ENCODE data around the gene CSF3. TPM values are rescaled to one million over a fixed set of nuclear protein-coding genes. Genes with fewer than 3 reads are reported as not detected.

CSF3 gene, protein sequence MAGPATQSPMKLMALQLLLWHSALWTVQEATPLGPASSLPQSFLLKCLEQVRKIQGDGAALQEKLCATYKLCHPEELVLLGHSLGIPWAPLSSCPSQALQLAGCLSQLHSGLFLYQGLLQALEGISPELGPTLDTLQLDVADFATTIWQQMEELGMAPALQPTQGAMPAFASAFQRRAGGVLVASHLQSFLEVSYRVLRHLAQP
- total RNA-seq (2021) = not detected in 2 replicates
- Bru-seq, nascent RNA = not detected
- BruChase-seq, experiment 1, labeled RNA remaining after a 2-hour chase = not detected
- not detected for BruChase-seq, experiment 2, labeled RNA remaining after a 6-hour chase
- long read RNA-seq = 0 reads

DNA sequence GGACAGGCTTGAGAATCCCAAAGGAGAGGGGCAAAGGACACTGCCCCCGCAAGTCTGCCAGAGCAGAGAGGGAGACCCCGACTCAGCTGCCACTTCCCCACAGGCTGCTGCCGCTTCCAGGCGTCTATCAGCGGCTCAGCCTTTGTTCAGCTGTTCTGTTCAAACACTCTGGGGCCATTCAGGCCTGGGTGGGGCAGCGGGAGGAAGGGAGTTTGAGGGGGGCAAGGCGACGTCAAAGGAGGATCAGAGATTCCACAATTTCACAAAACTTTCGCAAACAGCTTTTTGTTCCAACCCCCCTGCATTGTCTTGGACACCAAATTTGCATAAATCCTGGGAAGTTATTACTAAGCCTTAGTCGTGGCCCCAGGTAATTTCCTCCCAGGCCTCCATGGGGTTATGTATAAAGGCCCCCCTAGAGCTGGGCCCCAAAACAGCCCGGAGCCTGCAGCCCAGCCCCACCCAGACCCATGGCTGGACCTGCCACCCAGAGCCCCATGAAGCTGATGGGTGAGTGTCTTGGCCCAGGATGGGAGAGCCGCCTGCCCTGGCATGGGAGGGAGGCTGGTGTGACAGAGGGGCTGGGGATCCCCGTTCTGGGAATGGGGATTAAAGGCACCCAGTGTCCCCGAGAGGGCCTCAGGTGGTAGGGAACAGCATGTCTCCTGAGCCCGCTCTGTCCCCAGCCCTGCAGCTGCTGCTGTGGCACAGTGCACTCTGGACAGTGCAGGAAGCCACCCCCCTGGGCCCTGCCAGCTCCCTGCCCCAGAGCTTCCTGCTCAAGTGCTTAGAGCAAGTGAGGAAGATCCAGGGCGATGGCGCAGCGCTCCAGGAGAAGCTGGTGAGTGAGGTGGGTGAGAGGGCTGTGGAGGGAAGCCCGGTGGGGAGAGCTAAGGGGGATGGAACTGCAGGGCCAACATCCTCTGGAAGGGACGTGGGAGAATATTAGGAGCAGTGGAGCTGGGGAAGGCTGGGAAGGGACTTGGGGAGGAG, at the start of gene CSF3:
CSF3 (plus strand) TSS at position 436 of the 993 bp plus-strand sequence; CDS start at position 471, 35 bp downstream.
- Histone ChIP-seq H3K4me2 (no peak within 1 kb of the TSS), H3K9me2 (ENCODE audit: insufficient read depth) (no peaks in the 10 kb centered on the region), H3F3A (ENCODE audit: insufficient read depth, low read depth) (peaks cover 3% of the 10 kb centered on the region; the same call in 1 of the 2 replicates), H3K27me3 (ENCODE audit: insufficient read depth, low read depth) (no peaks in the 10 kb centered on the region), H4K20me1 (ENCODE audit: insufficient read depth) (no peaks in the 10 kb centered on the region), H3K36me3 (ENCODE audit: low read depth) (peaks cover 4% of the 10 kb centered on the region; the same call in 1 of the 2 replicates), H3K27ac (no peak within 1 kb of the TSS), H3K4me1 (replicated peaks; ENCODE audit: insufficient read depth) (peaks cover 12% of the 10 kb centered on the region), H3K79me2 (ENCODE audit: low read depth) (no peaks in the 10 kb centered on the region), H2AFZ (no peak within 1 kb of the TSS), H3K9me3 (ENCODE audit: insufficient read depth, low read depth) (no peaks in the 10 kb centered on the region), H3K4me3 (no peak within 1 kb of the TSS)
- no peak for DNase-seq
- ChIA-PET CTCF (interaction anchor here (0.5 to 1.7 kb wide), 3 partner anchors 11 to 92 kb away, joined by 3 to 6 read pairs (median 5); no protein-coding TSS in a partner anchor), POLR2A (ENCODE audit: unreplicated experiment) (interaction anchor here (0.9 kb wide), 1 partner anchor 85 kb away, joined by 5 read pairs; the partner anchor contains the start of gene NR1D1)
- BruUV-seq (replicated peaks) = no TSS peak
- TF ChIP-seq, protein P1, sequence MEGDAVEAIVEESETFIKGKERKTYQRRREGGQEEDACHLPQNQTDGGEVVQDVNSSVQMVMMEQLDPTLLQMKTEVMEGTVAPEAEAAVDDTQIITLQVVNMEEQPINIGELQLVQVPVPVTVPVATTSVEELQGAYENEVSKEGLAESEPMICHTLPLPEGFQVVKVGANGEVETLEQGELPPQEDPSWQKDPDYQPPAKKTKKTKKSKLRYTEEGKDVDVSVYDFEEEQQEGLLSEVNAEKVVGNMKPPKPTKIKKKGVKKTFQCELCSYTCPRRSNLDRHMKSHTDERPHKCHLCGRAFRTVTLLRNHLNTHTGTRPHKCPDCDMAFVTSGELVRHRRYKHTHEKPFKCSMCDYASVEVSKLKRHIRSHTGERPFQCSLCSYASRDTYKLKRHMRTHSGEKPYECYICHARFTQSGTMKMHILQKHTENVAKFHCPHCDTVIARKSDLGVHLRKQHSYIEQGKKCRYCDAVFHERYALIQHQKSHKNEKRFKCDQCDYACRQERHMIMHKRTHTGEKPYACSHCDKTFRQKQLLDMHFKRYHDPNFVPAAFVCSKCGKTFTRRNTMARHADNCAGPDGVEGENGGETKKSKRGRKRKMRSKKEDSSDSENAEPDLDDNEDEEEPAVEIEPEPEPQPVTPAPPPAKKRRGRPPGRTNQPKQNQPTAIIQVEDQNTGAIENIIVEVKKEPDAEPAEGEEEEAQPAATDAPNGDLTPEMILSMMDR (conservative IDR thresholded peaks at IDR 0.05) = no peak
- TF ChIP-seq EZH2 (IDR thresholded peaks at IDR 0.05; ENCODE audit: low read depth) = no peak
- intact Hi-C loops (cut with micrococcal nuclease; ENCODE audit: unreplicated experiment) = no loop called here

DNA sequence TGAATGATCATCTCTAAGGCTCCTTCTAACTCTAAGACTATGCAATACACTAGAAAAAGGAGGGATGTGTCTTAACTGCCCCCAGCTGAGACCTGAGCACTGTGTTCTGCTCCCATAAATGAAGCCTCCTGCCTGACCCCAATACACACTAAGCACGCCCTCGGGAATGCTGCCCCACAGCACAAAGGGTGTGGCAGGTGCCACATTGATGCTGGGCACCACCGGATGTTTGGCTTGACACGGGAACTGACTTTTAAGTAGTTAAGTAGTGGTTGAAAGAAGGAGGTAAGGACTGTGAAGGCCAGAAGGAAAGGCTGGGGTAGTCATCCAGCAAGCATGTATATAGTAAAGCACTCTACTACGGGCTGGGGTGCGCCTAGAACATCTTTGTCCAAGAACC, 48.5 kb upstream of the CSF3 start:
- H3K4me3 ChIP-seq = no peak overlapping the region
- peaks cover 6% of the 10 kb centered on the region; the same call in 1 of the 2 replicates for H3K4me1 ChIP-seq (replicated peaks; ENCODE audit: insufficient read depth)
- intact Hi-C loops (cut with micrococcal nuclease; ENCODE audit: unreplicated experiment) = no loop called here
- no peaks in the 10 kb centered on the region for H4K20me1 ChIP-seq (ENCODE audit: insufficient read depth)
- no peaks in the 10 kb centered on the region for H3K9me2 ChIP-seq (ENCODE audit: insufficient read depth)
- no peak for TF ChIP-seq EZH2 (IDR thresholded peaks at IDR 0.05; ENCODE audit: low read depth)
- TF ChIP-seq, protein P1 (conservative IDR thresholded peaks at IDR 0.05) = no peak
- ChIA-PET POLR2A (ENCODE audit: unreplicated experiment) (no interaction called here), CTCF (no interaction called here)
- no peak for DNase-seq
- no peak overlapping the region for H2AFZ ChIP-seq
- H3K79me2 ChIP-seq (ENCODE audit: low read depth) = no peaks in the 10 kb centered on the region
- no TSS peak for BruUV-seq (replicated peaks)
- no peaks in the 10 kb centered on the region for H3K36me3 ChIP-seq (ENCODE audit: low read depth)
- peaks cover 15% of the 10 kb centered on the region for H3F3A ChIP-seq (ENCODE audit: insufficient read depth, low read depth)
- no peak overlapping the region for H3K4me2 ChIP-seq
- H3K27me3 ChIP-seq (ENCODE audit: insufficient read depth, low read depth) = 0 out of 2 replicates have a peak, but pooled peaks cover 8% of the 10 kb centered on the region
- H3K27ac ChIP-seq = no peak overlapping the region
- H3K9me3 ChIP-seq (ENCODE audit: insufficient read depth, low read depth) = no peaks in the 10 kb centered on the region

DNA sequence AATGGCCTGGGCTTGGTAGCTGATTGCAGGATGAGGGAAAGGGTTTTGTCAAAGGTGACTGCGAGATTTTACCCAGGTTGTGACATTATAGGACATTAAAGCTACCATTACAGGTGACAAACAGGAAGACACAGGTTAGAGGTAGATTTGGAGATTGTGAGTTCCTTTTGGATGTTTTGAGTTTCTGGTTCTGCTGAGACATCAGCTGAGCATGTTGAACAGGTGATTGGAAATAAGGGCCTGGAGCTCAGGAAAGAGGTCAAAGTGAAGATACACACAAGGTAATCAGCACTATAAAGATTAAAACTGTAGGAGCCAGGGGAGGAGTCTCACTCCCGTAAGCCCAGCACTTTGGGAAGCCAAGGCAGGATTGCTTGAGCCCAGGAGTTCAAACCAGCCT, 46.5 kb upstream of the CSF3 start:
- H3K4me2 ChIP-seq = no peak overlapping the region
- H3K4me1 ChIP-seq (replicated peaks; ENCODE audit: insufficient read depth) = peaks cover under 1% of the 10 kb centered on the region; the same call in 1 of the 2 replicates
- H3F3A ChIP-seq (ENCODE audit: insufficient read depth, low read depth) = peaks cover 10% of the 10 kb centered on the region; the same call in 1 of the 2 replicates
- no peak overlapping the region for H3K4me3 ChIP-seq
- no peak for DNase-seq
- intact Hi-C loops (cut with micrococcal nuclease; ENCODE audit: unreplicated experiment) = no loop called here
- H3K9me3 ChIP-seq (ENCODE audit: insufficient read depth, low read depth) = no peaks in the 10 kb centered on the region
- no peak for TF ChIP-seq EZH2 (IDR thresholded peaks at IDR 0.05; ENCODE audit: low read depth)
- TF ChIP-seq, protein P1 (conservative IDR thresholded peaks at IDR 0.05) = no peak
- H3K27me3 ChIP-seq (ENCODE audit: insufficient read depth, low read depth) = 0 out of 2 replicates have a peak, but pooled peaks cover 8% of the 10 kb centered on the region
- CTCF ChIA-PET = no interaction called here
- H2AFZ ChIP-seq = no peak overlapping the region
- H3K9me2 ChIP-seq (ENCODE audit: insufficient read depth) = no peaks in the 10 kb centered on the region
- H3K36me3 ChIP-seq (ENCODE audit: low read depth) = no peaks in the 10 kb centered on the region
- no peaks in the 10 kb centered on the region for H4K20me1 ChIP-seq (ENCODE audit: insufficient read depth)
- H3K79me2 ChIP-seq (ENCODE audit: low read depth) = no peaks in the 10 kb centered on the region
- POLR2A ChIA-PET (ENCODE audit: unreplicated experiment) = no interaction called here
- H3K27ac ChIP-seq = no peak overlapping the region
- BruUV-seq (replicated peaks) = no TSS peak

All from PC-9 (cell line).